Measurements from ENCODE around the gene UQCRFS1.

DNA sequence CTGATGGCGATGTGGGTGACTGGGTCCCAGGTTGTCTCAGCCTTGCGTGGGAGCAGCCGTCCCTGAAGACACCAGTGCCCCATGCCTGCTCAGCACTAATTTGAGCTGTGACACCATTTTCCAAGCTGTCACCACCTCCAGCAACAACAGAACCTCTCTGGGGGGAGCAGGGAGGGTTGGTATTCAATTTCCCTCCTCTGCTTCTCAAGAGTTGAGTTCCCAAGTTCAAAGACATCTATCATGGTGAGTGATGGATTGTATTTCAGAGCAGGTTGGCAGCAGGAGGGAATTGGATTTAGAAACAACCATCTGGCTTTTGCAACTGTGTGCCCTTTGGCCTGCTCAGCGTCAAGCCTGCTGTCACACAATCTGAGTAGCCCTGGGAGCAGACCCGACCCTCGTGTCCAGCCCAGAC is 46.9 kb upstream of the UQCRFS1 start:
- TF ChIP-seq, protein P1, sequence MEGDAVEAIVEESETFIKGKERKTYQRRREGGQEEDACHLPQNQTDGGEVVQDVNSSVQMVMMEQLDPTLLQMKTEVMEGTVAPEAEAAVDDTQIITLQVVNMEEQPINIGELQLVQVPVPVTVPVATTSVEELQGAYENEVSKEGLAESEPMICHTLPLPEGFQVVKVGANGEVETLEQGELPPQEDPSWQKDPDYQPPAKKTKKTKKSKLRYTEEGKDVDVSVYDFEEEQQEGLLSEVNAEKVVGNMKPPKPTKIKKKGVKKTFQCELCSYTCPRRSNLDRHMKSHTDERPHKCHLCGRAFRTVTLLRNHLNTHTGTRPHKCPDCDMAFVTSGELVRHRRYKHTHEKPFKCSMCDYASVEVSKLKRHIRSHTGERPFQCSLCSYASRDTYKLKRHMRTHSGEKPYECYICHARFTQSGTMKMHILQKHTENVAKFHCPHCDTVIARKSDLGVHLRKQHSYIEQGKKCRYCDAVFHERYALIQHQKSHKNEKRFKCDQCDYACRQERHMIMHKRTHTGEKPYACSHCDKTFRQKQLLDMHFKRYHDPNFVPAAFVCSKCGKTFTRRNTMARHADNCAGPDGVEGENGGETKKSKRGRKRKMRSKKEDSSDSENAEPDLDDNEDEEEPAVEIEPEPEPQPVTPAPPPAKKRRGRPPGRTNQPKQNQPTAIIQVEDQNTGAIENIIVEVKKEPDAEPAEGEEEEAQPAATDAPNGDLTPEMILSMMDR (IDR thresholded peaks at IDR 0.05) = no peak
- TF ChIP-seq POLR2A (IDR thresholded peaks at IDR 0.05) = no peak
